ENCODE results near the gene PDLIM1. TPM values are rescaled to one million over a fixed set of nuclear protein-coding genes. Genes with fewer than 3 reads are reported as not detected.

The PDLIM1 gene
- polyA plus RNA-seq, 1 donor, result 40.6 TPM

DNA sequence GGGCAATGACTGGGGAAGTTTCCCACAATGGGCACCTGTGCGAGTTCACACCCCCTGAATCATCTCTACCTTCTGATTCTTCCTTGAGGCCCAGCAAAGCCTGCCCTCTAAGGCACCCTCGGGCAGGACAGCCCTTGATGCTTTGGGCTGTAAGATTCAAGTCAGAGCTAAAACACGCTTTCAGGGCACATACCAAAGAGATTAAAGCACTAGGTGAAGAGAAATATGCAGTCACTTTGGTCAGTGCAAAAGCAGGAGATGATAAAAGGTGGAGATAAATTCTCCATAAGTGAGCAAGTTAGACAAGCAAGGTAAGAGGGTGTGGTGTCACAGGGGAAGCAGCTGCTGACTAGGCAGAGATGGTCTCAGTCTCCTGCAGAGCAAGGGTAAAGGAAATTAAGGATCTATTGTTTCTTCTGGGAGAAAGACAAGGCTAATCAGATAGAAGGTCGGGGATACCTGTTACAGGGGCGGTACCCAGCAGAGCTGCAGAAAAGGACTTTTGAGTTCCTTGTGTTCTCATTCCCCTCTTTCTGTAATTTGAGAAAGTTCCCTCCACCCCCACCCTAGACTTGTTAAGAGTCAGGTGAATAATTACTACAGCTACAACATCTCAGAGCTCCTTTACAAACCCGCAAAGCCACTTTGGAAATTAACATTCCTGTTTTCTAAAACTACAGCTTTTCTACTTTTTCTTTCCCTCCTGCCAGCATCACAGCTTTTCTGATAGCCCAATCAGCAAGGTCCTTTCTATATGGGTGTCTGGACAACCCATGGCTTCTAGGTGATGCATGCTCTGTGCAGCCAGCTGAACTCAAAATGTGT, 26.4 kb downstream of the PDLIM1 start:
- no peak for DNase-seq (ENCODE audit: low read depth)

- DNase-seq (ENCODE audit: low read depth), result no peak
These were observed 27.0 kb downstream of the PDLIM1 start for GRCh38 chr10:95263864-95264226.

DNA sequence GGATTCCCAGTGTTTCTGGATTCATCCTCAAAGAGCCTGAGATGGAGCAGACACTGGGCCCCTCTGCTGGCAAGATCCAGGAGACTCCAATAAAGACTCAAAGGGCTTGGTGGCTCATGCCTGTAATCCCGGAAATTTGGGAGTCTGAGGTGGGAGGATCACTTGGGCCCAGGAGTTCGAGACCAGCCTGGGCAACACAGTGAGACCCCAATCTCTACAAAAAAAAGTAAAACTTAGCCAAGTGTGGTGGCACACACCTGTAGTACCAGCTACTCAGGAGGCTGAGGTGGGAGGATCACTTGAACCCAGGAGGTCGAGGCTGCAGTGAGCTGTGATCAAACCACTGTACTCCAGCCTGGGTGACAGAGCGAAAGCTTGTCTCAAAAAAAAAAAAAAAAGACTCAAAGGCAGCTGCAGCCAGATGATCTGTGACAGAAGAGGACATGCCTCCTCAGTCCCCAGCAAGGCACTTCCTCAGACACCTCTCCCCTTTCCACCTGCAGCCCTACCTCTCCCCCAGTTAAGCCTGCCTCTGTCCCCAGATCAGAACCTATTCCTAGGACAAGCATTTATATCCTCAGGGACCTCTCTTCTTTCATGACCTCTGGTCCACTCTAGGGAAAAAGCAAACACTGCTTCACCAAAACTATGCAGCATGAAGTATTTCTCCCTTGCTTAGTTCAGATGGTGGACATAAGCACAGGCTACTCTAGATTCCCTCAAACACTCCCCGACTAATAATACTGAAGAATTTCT, 27.9 kb downstream of the PDLIM1 start:
- no peak for DNase-seq (ENCODE audit: low read depth)

- DNase-seq (ENCODE audit: low read depth), result no peak
These were observed 28.9 kb downstream of the PDLIM1 start for GRCh38 chr10:95261926-95262325.

- no peak for DNase-seq (ENCODE audit: low read depth)
These were observed 29.8 kb downstream of the PDLIM1 start for GRCh38 chr10:95260909-95261552.

DNA sequence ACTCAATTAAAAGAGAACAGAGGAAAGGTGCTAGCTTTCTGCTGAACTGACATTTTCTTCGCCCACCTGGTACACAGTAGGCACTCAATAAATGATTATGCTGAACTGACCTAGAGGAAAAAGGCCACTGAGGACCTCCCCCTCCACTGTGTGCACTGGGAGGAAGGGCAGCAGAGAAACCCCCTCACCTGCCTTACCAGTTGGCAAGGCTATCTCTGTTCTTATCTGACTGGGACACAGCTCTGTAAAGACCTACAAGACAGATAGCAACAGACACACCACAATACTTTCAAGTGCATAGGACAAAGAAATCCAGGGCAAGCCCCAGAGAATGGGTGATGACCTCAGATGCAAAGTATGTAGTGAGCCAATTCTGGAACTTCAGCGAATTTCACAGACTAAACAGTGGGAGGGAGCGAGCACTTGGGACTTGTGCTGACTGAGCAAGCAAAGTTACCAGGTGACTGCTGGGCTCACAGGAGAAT, 30.4 kb downstream of the PDLIM1 start:
- no peak for DNase-seq (ENCODE audit: low read depth)

- no peak for DNase-seq (ENCODE audit: low read depth)
These were observed 33.0 kb downstream of the PDLIM1 start for GRCh38 chr10:95257849-95258248.

- DNase-seq (ENCODE audit: low read depth), result no peak
These were observed 34.5 kb downstream of the PDLIM1 start for GRCh38 chr10:95256268-95256667.

- no peak for DNase-seq (ENCODE audit: low read depth)
These were observed 36.2 kb downstream of the PDLIM1 start for GRCh38 chr10:95254629-95255028.

DNA sequence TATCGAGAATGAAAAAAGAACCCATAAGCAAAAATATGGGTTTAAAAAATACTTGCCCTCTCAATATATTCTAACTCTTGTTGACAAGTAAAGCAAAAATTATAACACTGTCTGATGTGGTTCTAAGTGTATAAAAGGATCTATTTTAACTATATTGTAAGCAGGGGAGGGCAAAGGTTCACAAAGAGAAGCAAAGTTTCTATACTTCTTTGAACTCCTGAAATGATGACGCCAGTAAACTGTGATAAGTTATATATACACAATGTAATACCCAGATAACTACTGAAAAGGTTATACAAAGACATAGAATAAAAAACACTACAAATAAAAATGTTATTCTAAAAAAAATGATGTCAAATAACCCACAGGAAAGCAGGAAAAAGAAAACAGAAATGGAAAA, 37.1 kb downstream of the PDLIM1 start:
- no peak for DNase-seq (ENCODE audit: low read depth)

DNA sequence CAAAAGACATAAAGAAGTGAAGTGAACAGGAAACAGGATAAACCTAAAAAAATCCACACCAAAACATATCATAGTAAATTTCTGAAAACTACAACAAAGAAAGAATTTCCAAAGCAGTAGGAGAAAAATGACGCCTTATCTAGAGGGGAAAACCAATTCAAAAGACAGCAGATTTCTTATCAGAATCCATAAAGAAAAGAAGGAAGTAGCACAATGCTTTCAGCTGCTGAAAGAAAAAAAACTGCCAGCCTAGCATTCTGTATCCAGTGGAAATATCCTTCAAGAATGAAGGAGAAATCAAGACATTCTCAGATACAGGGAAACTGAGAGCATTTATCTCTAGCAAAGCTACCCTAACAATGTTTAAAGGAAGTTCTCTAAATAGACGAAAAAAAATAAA, 37.8 kb downstream of the PDLIM1 start:
- no peak for DNase-seq (ENCODE audit: low read depth)

DNA sequence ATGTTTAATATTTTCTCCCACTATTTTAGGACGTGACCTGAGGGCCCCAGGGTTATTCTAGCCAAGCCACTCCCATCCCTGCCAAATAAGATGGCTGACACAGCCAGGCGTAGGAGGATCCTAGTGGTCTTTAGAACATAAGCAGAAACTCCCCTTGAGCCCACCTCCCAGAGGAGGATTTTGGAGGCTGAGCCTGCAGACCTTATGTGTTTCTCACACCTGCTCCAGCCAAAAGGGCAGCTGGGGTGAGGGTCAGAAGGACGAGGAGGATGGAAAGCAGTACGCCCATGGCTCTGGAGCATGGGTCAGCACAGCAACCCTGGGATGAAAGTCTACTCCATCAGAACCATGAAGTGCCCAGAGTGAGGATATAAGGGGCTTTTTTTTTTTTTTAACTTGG, 39.9 kb downstream of the PDLIM1 start:
- no peak for DNase-seq (ENCODE audit: low read depth)

GRCh38 chr10:95249467-95249866, 41.3 kb downstream of the PDLIM1 start:
- no peak for DNase-seq (ENCODE audit: low read depth)

GRCh38 chr10:95248989-95249388, 41.8 kb downstream of the PDLIM1 start:
- DNase-seq (ENCODE audit: low read depth), result no peak

DNA sequence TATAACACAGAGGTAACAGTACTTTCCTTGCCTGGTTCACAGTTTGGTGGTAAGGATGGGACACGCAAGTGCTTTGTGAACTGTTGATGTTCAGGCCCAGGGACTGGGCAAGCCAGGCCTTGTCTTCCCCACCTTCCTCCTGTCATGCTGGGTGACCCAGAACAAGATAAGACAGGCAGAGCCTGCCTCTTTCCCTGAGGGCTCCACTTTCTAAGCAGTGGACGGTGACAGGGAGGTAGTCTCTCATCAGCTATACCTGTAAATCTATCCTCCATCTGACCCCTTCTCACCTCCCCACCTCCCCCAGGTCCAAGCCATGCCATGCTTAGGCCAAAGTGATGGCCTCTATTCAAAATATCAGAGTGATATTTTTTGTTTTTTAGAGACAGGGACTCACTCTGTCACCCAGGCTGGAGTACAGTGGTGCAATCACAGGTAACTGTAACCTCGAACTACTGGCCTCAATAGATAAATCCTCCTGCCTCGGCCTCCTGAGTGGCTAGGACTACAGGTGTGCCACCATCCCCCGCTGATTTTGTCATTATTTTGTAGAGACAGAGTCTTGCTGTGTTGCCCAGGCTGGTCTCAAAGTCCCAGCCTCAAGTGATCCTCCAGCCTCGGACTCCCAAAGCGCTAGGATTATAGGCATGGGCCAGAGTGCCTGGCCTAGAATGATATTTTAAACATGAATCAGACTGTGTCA, 42.8 kb downstream of the PDLIM1 start:
- DNase-seq (ENCODE audit: low read depth), result no peak

DNA sequence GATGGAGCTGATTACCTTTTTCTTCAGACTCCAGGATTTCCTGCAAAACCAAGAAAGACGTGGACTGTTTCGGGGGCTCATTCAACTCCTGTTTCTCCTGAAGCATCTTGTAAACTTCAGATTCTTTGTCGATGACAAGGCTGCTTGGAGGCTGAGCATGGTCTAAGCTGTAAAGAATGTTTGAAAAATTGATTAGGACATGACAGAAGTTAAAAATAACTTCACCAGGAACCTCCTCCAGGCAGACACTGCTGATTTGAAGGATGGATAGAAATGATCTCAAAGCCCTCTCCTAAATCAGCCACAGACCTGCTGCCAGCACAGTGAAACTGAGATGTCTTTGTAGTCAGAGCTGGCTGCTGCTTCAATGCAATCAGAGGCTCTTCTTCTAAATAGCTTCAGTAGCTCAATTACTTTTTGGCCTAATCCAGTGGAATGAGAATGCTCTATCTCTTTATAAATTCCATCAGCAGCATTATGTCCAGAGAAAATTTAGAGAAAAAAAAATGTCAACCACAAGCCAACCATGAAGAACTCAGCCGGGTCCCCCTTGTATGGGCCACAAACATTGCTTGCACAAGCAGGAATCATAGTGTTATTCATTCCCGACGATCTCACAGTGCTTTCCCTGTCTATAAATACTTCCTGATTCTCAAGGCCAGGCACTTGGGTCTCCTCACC, 43.5 kb downstream of the PDLIM1 start:
- no peak for DNase-seq (ENCODE audit: low read depth)

DNA sequence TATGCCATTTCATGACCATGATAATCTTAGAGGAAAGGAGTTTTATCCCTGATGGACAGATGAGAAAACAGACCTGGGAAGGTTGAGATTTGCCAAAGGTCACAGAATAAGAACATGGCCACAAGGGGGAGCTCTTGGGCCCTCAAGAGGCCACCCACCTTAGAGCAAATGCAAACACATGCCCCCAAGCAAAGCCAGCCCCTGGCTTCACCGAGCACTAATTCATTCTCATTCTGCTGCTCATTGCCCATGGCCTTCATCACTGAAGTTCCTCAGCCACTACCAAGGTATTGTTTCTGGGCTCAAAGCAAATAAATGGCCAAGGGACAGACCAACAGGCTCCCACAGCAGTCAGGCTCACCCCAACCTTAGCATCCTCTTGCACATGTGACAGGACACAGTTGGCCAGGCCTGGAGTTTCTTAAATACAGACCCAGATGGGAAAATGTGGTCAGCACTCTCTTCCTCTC, 44.2 kb downstream of the PDLIM1 start:
- no peak for DNase-seq (ENCODE audit: low read depth)

DNA sequence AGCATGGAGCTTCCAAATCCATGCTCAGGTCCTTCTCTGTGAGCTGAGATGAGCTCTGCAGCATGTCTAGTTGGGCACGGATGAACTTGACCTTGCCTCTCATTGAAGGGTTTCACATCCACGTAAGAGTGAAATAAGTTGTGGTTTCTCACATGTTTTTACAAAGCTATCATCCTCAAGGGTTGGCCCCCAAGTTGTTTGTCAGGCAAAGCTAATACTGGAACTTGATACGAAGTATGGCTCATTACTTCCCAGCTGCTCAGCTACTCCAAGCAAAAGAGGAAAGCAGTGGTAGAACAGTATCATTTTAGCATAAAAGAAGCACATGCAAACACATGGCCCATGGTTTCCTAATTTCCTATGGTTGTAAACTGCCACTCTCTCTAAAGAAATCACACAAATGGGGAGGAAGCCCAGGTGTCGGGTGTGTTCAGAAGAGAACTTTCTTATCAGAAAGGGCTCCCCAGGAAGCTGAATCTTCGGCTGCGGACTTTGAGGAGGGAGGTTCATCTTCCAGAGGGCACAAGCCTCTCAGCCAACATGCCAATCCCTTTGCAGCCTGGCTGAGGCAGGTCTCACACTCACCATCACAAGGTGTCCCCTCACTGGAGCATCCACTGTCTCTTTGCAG, 45.3 kb downstream of the PDLIM1 start:
- DNase-seq (ENCODE audit: low read depth), result no peak

DNA sequence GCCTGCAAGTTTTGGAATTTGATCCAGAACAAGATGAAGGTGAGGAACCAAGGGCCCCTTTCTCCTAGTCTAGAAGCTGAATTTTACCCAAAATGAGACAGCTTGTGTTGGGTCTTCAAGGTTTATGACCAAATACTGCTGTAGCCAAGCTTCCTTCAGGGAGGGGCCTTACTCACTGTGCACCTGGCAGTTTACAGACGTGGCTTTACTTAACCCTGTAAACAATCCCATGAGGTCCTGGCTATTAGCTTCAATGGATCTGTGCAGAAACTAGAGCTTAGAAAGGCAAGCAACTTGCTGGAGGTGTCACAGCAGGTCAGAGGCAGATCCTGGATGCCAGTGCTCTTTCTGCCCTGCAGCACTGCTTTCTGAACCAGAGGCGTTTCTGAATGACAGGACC, 46.7 kb downstream of the PDLIM1 start:
- no peak for DNase-seq (ENCODE audit: low read depth)

GRCh38 chr10:95243318-95243617, 47.5 kb downstream of the PDLIM1 start:
- no peak for DNase-seq (ENCODE audit: low read depth)

All from forelimb muscle (tissue), 1 donor.